GM18499 (cell line): Measurements from ENCODE around the gene CD27.
A peak's percentile ranks its signal among the peaks of the same experiment; 100 is the strongest.
"Not testable (repeated sequence)": the region's sequence is repeated elsewhere in the genome, so short reads cannot be mapped to it uniquely, and the experiment has no call there.

ENCODE experiments used
- ATAC-seq: cut with Tn5 transposase; IDR thresholded peaks from one replicate; pipeline ENCODE4 v1.9.1; 2021; ENCODE audit warnings: moderate number of reproducible peaks; ENCODE audit not compliant: insufficient read depth, unreplicated experiment

The CD27 gene

GRCh38 chr12:6460751-6461371 lies 16.1 kb downstream of the CD27 start:
- ATAC-seq: no peak

GRCh38 chr12:6461401-6462233 lies 16.9 kb downstream of the CD27 start:
- ATAC-seq: no peak

- no peak for ATAC-seq
These were observed 17.7 kb downstream of the CD27 start for GRCh38 chr12:6462234-6462995.

- ATAC-seq: no peak
These were observed 18.5 kb downstream of the CD27 start for GRCh38 chr12:6463216-6463615.

GRCh38 chr12:6463858-6464257 lies 19.1 kb downstream of the CD27 start:
- no peak for ATAC-seq

- ATAC-seq: no peak
These were observed 19.8 kb downstream of the CD27 start for GRCh38 chr12:6464531-6464930.

- ATAC-seq: no peak
These were observed 20.9 kb downstream of the CD27 start for GRCh38 chr12:6465467-6466183.

GRCh38 chr12:6466184-6466573 lies 21.4 kb downstream of the CD27 start:
- no peak for ATAC-seq

- not testable (repeated sequence) for ATAC-seq
These were observed 22.0 kb downstream of the CD27 start for GRCh38 chr12:6466751-6467150.

- ATAC-seq: not testable (repeated sequence)
These were observed 23.0 kb downstream of the CD27 start for GRCh38 chr12:6467571-6468282.

- no peak for ATAC-seq
These were observed 23.5 kb downstream of the CD27 start for GRCh38 chr12:6468283-6468575.

GRCh38 chr12:6469092-6469491 lies 24.3 kb downstream of the CD27 start:
- no peak for ATAC-seq

GRCh38 chr12:6469609-6470374 lies 25.0 kb downstream of the CD27 start:
- ATAC-seq: no peak

GRCh38 chr12:6470375-6471163 lies 25.8 kb downstream of the CD27 start, which contains the start of gene VAMP1:
TSS of gene VAMP1 (minus strand) at chr12:6470677. CDS start at chr12:6470531, 146 bp downstream.
- ATAC-seq: peak; percentile 73

- ATAC-seq: no peak
These were observed 27.2 kb downstream of the CD27 start for GRCh38 chr12:6471989-6472360.

- ATAC-seq: no peak
These were observed 27.7 kb downstream of the CD27 start for GRCh38 chr12:6472491-6472890.

- ATAC-seq: not testable (repeated sequence)
These were observed 30.6 kb downstream of the CD27 start for GRCh38 chr12:6475233-6475975.

- no peak for ATAC-seq
These were observed 31.7 kb downstream of the CD27 start for GRCh38 chr12:6476489-6476888.
